GM12865 (cell line): ENCODE data around the gene GRIN2A.

Source experiments
- DNase-seq: peaks from one replicate; pipeline ENCODE4 v3.0.0; 2010; ENCODE audit warnings: low read depth
- H3K4me3 ChIP-seq: 2 replicates; pipeline ENCODE4 v1.5.1; 2011; ENCODE audit warnings: mild to moderate bottlenecking, low read depth, low read length, control low read depth
- TF ChIP-seq, protein P1 (sequence below): IDR thresholded peaks from 2 replicates; pipeline ENCODE4 v1.5.1; 2011; ENCODE audit warnings: low read length, control low read depth, low read depth, inconsistent platforms; ENCODE audit not compliant: insufficient read depth; ENCODE audit errors: missing control alignments

GRIN2A gene

DNA sequence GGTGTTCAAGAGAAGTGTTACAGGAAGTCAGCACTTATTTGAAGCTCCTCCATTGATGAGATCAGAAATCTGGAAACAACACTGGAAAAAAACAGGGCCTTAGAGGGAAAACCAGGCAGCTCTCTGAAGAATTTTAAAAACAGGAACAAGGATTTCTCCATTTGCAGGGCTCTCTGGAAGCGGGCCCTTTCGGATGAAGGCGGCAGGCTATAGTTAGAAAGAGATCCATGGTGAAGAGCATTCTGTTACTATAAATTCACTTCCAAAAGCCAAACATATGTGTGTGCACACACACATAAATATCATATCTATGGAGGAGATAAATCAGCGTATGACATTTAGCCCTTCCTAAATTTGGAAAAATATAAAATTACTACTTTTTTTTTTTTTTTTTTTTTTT, 42.6 kb upstream of the GRIN2A start:
- no peak overlapping the region for H3K4me3 ChIP-seq
- TF ChIP-seq, protein P1, sequence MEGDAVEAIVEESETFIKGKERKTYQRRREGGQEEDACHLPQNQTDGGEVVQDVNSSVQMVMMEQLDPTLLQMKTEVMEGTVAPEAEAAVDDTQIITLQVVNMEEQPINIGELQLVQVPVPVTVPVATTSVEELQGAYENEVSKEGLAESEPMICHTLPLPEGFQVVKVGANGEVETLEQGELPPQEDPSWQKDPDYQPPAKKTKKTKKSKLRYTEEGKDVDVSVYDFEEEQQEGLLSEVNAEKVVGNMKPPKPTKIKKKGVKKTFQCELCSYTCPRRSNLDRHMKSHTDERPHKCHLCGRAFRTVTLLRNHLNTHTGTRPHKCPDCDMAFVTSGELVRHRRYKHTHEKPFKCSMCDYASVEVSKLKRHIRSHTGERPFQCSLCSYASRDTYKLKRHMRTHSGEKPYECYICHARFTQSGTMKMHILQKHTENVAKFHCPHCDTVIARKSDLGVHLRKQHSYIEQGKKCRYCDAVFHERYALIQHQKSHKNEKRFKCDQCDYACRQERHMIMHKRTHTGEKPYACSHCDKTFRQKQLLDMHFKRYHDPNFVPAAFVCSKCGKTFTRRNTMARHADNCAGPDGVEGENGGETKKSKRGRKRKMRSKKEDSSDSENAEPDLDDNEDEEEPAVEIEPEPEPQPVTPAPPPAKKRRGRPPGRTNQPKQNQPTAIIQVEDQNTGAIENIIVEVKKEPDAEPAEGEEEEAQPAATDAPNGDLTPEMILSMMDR: no peak
- DNase-seq: no peak

DNA sequence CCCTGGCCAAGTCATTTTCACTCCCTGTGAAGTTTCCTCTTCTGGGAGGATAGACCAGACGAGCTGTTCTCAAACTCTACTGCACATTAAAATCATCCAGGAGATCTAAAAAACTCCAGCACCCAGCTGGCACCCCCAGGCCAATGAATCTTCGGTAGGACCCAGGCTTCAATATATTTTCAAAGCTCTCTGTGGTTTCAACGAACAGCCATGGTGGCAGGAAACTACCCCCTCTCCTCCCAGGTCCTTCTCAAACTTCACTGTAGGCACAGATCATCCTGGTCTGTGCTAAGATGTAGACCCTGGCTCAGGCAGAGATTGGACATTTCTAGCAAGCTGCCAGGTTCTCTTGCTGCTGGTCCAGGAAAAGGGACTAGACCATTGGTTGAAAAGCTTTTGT, 38.7 kb upstream of the GRIN2A start:
- TF ChIP-seq, protein P1: no peak
- no peak for DNase-seq
- no peak overlapping the region for H3K4me3 ChIP-seq

DNA sequence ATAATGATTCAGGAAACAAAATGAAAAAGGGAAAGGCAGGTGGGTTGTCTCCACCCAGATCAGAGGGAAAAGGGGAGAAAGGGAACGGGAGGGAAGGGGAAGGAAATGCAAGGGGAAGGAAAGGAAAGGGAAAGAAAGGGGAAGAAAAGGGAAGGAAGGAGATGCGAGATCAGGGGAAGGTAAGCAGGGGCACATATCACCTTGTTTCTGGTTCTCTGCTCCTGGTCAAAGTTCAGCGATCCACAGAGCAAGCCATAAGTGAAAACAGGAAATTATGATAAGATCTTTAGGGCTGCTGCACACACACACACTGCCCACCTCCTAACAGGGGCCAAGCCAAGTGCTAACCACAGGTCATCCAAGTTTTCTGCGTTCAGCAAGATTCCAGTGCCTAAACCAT, 37.5 kb upstream of the GRIN2A start:
- TF ChIP-seq, protein P1: no peak
- no peak overlapping the region for H3K4me3 ChIP-seq
- DNase-seq: no peak

DNA sequence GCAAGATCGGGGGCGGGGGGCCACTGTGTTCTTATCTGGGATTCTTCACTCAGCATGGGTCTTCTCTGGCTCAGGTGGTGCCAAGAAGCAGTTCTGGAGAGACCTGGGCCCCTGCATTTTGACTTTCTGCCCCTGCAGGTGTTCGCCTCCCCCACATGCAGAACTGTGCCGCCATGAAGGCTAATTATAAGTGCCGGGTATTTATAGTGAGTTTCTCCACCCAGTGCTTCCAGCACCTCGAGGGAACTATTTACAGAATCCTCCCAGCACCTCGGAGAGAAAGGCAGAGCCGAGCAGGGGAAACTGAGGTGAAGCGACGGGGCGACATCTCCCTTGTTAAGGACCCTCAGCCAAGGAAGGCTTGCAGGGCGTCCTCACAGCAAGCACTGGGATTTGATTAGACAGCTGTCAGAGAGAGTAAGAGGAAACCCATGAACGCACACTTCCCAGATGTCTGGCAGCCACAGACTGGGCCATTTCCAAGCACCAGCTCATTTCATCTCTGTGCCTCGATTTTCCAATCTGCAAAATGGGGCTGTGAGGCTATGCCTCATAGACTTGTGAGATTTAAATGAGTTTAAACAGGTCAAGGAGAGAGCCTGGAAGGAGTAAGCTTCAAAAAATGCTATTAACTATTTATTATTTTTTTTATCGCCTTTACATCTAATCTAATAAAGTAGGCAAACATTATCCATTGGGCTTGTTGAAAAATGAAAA, 36.4 kb upstream of the GRIN2A start:
- DNase-seq: no peak
- TF ChIP-seq, protein P1: no peak
- H3K4me3 ChIP-seq: no peak overlapping the region

DNA sequence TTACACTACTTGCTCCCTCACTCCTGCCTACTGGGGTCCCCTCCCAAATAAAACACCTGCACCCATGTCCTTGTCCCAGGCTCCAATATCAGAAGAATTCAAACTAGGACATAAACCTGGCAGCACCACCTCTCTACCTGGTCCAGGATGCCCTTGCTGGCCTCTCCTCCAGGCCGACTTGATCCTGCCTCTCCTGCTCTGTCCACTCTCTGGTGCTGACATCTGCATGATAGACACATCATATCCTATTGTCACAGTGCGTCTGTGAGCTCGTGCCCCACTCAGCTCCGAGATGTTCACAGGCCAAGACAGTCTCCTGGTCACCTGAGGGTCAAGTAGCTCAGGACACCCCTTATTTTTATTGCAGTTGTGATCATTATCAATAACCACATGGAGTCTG, 31.5 kb upstream of the GRIN2A start:
- DNase-seq: no peak
- H3K4me3 ChIP-seq: no peak overlapping the region
- TF ChIP-seq, protein P1: no peak

DNA sequence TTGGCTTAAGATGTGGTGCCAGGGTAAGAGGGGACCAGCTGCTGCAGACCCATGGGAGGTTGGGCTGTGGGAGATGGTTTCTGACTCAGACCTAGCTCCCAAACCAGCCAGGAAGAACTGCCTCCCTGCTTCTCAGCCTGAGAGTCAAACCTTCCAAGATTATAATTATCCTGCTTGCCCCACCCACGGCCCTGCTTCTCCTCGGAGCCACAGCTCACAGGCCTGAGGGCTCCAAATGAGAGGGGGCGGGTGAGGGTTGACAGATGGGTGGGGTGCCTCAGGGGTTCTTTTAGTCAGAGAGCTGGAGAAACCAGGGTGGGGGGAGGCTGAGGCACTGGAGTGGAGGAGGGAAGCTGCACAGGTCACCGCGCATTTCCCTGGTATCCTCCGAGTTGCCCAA, 28.7 kb upstream of the GRIN2A start:
- no peak overlapping the region for H3K4me3 ChIP-seq
- TF ChIP-seq, protein P1: no peak
- DNase-seq: no peak

DNA sequence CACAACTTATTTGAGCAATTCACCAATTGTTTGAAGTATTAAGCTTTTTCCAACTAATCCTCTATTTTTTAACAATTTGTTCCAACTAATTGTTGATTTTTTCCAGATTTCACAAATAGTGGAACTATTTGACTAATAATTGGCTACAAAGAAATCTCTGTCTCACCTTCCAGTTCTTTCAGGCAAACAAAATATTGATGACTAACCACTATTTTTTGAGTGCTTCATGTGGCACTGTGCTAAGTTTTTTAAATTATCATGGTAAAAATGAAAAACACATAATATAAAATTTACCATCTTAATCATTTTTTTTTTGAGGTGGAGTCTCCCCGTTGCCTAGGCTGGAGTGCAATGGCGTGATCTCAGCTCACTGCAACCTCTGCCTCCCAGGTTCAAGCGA, 24.6 kb upstream of the GRIN2A start:
- DNase-seq: no peak
- TF ChIP-seq, protein P1: no peak
- no peak overlapping the region for H3K4me3 ChIP-seq
